ENCODE data around the gene MAB21L1.

DNA sequence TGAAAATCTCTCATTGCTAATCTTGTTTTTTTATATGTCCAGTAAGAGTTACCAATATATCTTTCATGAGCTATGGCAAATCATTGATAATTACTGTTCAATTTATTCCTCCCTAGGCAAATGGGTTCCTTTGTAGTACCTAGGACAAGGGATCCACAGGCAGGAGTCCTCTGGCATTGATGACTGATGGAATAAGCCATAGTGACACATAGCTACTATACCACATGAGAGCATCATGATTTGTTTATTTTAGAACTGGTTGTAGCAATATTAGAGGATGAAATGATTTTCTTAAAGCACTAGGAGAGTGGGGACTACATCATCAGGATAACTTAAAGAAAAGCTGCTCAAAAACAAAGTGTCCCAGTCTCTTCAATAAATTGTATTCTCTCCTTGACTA lies 21.7 kb upstream of the MAB21L1 start:
- TF ChIP-seq CTCF (IDR thresholded peaks at IDR 0.05; ENCODE audit: low read length) (no peak), EZH2 (optimal IDR thresholded peaks at IDR 0.05; ENCODE audit: low read depth, low read length) (no peak), EZH2phosphoT487 (IDR thresholded peaks at IDR 0.05; ENCODE audit: low read length) (no peak)

All from MM.1S (cell line).